Measurements from ENCODE around the gene TACC3. TPM values are rescaled to one million over a fixed set of nuclear protein-coding genes. Genes with fewer than 3 reads are reported as not detected.
"Not testable (repeated sequence)": the region's sequence is repeated elsewhere in the genome, so short reads cannot be mapped to it uniquely, and the experiment has no call there.

Gene TACC3
- total RNA-seq, 1 donor from 2014 or later = 2.0 TPM

DNA sequence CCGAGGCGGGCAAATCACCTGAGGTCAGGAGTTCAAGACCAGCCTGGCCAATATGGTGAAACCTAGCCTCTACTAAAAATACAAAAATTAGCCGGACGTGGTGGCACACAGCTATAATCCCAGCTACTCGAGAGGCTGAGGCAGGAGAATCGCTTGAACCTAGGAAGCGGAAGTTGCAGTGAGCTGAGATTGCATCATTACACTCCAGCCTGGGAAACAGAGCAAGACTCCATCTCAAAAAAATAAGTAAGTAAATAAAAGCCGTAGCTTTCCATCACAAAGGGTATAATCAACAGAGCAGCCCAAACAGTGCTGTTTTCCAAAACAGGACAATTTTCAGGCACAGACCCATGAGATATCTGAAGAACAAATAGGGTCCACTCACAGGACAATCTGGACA, 19.6 kb upstream of the TACC3 start:
- DNase-seq (ENCODE audit: low spot score in 2 of 2); FAIRE-seq: not testable (repeated sequence)

GRCh38 chr4:1703867-1704266, 17.5 kb upstream of the TACC3 start:
- no peak for FAIRE-seq
- no peak for DNase-seq (ENCODE audit: low spot score in 2 of 2)

GRCh38 chr4:1705732-1706131, 15.6 kb upstream of the TACC3 start:
- FAIRE-seq (no peak), DNase-seq (ENCODE audit: low spot score in 2 of 2) (no peak)

- no peak for DNase-seq (ENCODE audit: low spot score in 2 of 2)
- no peak for FAIRE-seq
Observed at GRCh38 chr4:1706358-1706757, 15.0 kb upstream of the TACC3 start.

GRCh38 chr4:1708581-1708980, 12.7 kb upstream of the TACC3 start:
- no peak for FAIRE-seq
- DNase-seq (ENCODE audit: low spot score in 2 of 2) = no peak

- FAIRE-seq (no peak), DNase-seq (ENCODE audit: low spot score in 2 of 2) (no peak)
Observed at GRCh38 chr4:1711055-1711570, 10.2 kb upstream of the TACC3 start.

GRCh38 chr4:1711571-1712215, 9.6 kb upstream of the TACC3 start:
- FAIRE-seq (no peak), DNase-seq (ENCODE audit: low spot score in 2 of 2) (peak; percentile 59 to 69)

DNA sequence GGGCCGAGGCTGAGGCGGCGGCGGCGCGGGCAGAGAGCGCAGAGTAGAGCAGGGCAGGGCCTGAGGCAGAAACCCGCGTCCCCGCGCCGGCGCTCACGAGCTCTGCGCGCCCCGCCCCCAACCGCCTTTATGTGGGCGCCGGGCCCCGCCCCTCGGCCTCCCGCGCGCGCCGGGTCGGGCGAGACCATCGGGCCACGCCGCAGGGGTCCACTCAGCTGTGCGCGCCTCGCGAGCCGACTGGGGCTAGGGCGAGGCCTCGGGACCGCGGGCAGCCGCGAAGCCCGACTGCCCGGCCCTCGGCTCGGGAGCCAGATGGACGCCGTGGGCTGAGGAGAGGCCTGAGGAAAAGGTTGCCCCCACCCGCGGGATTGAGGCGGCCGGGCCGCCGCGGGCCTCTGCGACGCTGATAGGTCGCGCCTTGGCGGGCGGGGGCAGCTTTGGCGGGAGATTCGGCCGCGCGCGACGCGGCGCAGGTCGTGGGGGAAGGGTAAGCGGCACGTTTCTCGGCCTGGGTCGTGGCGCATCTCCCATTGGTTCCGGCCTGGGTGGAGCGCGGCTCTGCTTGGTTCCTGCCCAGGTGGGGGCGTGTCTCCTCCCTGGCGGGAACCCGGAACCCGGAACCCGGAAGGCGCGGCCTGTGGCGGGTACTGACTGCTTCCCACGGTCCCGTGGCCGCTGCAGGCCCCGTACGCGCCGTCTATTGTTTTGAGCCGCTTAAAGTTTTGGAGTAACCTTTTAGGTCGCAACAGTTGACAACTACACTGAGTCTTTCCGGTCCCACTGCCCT, 8.9 kb upstream of the TACC3 start, which contains the start of gene SLBP:
SLBP (minus strand) TSS at position 104 of the 787 bp plus-strand sequence. CDS start 131 bp downstream, outside the sequence.
- DNase-seq (ENCODE audit: low spot score in 2 of 2) (peak; percentile 94 to 98), FAIRE-seq (no peak)

DNA sequence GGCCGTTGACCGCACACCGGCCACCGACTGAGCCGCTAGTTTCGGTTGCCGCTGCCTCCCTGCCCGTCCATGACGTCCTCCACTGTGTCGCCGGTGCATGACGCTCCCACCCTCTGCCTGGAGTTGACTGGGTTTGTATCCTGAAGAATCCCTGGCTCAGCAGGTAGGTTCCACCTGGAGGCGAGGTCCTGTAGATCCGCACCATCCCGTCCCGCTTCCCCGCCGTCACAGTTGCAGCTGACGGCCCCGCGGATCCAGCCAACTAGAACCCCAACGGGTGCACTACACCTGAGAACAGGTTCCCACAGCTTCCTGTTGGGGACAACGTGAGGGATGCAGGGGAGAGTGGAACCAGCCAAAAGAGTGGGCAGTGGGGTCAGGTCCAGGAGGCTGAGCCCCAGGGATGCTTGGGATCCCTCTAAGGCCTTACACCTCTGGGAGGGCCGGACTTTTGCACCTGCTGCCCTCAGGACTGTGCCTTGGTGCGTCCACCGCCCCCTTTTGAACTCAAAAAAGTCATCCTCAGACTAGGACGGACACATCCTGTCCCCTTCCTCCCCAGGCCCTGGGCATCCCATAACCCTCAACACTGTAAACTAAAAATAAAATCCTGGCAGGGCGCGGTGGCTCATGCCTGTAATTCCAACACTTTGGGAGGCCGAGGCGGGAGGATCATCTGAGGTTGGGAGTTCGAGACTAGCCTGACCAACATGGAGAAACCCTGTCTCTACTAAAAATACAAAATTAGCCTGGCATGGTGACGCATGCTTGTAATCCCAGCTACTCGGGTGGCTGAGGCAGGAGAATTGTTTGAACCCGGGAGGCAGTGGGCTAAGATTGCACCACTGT, 8.1 kb upstream of the TACC3 start:
- no peak for DNase-seq (ENCODE audit: low spot score in 2 of 2)
- no peak for FAIRE-seq

- no peak for FAIRE-seq
- DNase-seq (ENCODE audit: low spot score in 2 of 2) = no peak
Observed at GRCh38 chr4:1714303-1715001, 6.9 kb upstream of the TACC3 start.

DNA sequence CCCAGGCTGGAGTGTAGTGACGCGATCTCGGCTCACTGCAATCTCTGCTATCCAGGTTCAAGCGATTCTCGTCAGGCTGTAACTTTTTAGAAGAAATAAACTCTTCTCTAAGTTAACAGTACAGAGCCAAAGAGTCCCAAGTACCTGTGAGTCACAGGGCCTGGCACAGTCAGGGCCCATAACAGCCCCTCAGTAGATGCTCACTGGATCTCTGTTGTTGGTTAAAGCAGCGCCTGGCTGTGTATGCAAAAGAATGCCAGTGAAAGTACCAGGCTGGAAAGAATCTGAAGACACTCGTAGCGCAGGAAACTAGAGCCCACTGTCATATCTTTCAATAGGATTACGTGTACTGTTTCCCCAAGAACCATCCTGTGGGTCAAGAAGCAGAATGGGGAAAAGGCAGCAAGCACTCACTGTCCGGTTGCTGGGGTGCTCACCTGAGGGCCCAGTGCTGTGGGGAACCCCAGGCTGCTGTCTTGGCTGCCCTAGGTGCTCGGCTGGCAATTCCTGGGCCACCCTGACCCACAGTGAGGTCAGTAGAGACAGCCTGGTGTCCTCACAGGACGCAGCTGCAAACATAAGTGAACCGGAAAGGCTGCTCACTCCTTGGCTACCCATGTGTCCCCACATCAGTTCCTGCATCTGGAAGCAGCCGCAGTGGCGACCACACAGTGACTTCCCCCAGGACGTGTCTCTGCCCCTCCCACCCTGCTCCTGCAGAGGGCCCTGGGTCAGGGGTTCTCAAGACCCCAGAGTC, 6.1 kb upstream of the TACC3 start:
- no peak for FAIRE-seq
- DNase-seq (ENCODE audit: low spot score in 2 of 2) = no peak

DNA sequence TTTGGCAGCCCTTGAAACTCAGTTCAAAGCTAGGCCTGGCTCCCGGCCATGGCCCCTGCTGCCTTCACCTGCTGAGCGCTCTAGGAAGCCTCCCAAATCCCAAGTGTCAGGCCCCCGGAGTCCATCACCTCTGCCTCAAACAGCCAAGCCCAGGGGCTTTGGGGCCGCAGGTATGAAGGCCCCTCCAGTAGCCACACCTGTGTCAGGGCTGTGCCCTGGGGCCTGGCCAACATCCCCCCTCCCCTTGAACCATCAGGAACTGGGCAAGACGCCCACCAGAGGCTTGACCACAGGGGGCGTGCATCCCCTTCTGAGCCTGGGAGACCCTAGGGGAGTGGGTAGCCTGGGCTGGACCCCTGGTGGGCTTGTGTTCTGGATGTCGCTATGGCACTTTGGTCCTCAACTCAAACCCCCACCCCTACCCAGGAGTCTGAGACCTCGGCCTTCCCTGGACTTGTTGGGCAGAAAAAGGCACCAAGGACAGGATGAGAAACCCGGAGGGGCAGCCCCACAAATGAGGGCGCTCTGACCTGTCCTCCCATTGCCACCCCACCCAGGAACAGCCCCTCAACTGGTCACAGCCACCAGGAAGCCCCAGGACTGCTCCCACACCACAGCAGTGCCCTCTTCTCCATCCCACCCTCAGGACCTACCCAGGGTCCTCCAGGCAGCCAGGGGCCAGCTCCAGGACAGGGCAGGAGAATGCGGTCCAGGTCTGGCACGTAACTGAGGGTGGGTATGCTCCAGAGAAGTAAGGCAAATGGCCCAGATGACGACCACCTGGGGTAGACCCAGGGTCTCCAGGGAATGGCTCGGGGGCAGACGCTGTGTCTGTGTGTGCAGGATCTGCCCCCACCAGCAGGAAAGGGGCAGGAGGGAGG, 5.0 kb upstream of the TACC3 start:
- no peak for FAIRE-seq
- no peak for DNase-seq (ENCODE audit: low spot score in 2 of 2)

DNA sequence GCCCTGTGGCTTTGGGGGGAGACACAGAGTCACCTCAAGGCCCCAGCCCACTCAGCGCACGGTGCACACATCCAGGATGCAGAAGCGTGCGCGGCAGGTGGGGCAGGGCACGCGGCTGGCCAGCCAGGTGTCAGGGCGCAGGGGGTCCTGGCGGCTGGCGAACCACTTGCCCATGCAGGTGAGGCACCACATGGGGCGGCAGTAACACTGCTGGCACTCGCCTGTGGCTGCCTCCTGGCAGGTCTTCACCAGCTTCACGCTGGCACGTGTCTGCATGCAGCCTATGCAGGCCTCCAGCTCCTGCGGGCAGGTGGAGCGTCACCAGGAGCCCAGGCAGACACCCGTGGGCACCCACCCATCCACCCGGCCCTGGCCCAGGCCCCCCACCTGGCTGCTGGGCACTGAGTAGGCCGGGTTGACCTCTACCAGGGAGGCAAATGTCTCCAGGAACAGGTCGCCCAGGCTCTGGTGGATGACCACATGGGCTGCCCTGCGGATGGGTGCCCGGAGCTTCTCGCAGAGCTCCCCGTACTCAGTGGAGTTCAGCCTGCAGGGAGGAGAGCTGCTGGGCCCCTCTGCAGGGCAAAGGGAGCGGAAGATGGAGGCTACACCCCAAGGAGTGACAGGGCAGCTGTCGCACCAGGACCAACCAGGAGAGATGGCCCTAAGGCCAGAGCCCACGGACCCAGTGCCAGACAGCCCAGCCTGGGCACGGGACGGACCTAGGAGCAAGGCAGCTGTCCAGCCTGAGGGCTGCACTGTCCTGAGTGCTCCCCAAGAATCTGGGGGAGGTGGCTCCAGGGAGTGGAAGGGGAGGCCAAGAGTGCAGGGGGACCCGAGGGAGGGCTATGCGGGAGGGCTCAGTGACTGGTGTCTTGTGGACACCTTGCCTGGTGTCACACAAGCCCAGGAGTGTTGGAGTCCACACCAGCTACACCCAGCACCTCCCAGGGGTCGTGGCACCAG, 3.9 kb upstream of the TACC3 start:
- FAIRE-seq = no peak
- no peak for DNase-seq (ENCODE audit: low spot score in 2 of 2)

GRCh38 chr4:1718095-1718850, 3.0 kb upstream of the TACC3 start:
- no peak for FAIRE-seq
- no peak for DNase-seq (ENCODE audit: low spot score in 2 of 2)

DNA sequence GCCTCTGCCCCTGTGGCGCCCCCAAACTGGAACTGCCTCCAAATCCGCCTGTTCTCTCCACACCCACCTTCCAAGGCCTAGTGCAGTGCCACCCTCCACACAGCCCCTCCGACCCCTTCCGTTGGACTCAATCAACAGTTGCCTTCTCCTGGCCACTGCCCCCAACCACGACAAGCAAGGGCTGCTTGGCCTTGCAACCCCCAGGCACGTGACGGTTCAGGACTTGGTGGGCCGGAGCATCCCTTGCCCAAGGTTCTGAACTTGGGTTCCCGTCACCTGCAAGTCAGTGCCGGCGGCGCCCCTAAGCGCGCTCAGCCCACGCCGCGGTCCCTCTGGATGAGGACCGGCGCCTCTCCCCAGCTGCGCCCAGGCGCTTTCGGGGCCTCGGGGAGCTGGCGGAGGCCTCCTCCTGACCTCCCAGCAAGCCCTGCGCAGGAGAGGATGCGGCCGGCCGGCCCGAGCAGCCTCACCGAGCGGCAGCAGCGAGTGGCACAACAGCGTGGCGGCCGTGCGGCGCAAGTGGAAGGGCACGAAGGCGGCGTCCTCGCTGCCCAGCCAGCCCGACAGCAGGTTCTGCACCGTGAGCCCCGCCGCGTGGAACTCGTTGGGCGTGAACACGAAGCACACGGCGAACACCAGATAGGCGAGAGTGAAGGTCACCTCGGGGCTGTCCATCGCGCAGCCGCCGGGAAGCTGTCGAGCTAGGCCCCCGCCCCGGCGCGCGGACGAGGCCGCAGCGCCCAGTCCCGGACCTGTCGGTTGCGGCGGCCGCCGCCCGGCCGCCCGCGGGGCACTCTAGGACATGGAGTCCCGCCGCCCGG, 948 bp upstream of the TACC3 start:
- no peak for FAIRE-seq
- DNase-seq (ENCODE audit: low spot score in 2 of 2) = peak; percentile 62 to 68

All from frontal cortex (tissue), 4 donors.